Stimulated activated CD4-positive, alpha-beta T cell treated with anti-CD3 and anti-CD28 coated beads, Interleukin-1b, Interleukin-23, amount 100 ng/mL, for 1 hour (primary cell): Measurements from ENCODE around the gene ARAP1.

Experiments used
- DNase-seq, 2 donors: peaks; one replicate each; pipeline ENCODE4 v3.0.0-alpha.2; 2020; ENCODE audit warnings: low read depth in 2 of 2

Gene ARAP1

GRCh38 chr11:72685560-72686480 lies 66.4 kb downstream of the ARAP1 start:
- DNase-seq, result peak in 1 of 2 donors; percentile 6

- no peak for DNase-seq
Observed at GRCh38 chr11:72684236-72684912, 67.8 kb downstream of the ARAP1 start.

GRCh38 chr11:72683782-72684200 lies 68.4 kb downstream of the ARAP1 start:
- DNase-seq, result peak; percentile 27 to 58

GRCh38 chr11:72682858-72683243 lies 69.4 kb downstream of the ARAP1 start:
- DNase-seq, result no peak

GRCh38 chr11:72682238-72682857 lies 69.9 kb downstream of the ARAP1 start:
- DNase-seq, result no peak

- DNase-seq, result no peak
Observed at GRCh38 chr11:72681226-72682153, 70.7 kb downstream of the ARAP1 start.

- DNase-seq, result no peak
Observed at GRCh38 chr11:72680624-72681158, 71.5 kb downstream of the ARAP1 start.

GRCh38 chr11:72679869-72680268 lies 72.3 kb downstream of the ARAP1 start:
- no peak for DNase-seq

- DNase-seq, result no peak
Observed at GRCh38 chr11:72678524-72678923, 73.7 kb downstream of the ARAP1 start.

- peak; percentile 22 to 62 for DNase-seq
Observed at GRCh38 chr11:72676861-72677341, 75.3 kb downstream of the ARAP1 start.

GRCh38 chr11:72675221-72675620 lies 77.0 kb downstream of the ARAP1 start:
- no peak for DNase-seq

- no peak for DNase-seq
Observed at GRCh38 chr11:72673943-72674828, 78.0 kb downstream of the ARAP1 start, which contains the start of gene PDE2A. Gene PDE2A (minus strand): TSS chr11:72674422. CDS start chr11:72674207, 215 bp downstream.

GRCh38 chr11:72673284-72673942 lies 78.8 kb downstream of the ARAP1 start:
- DNase-seq, result no peak

GRCh38 chr11:72672597-72673238 lies 79.5 kb downstream of the ARAP1 start:
- no peak for DNase-seq

- DNase-seq, result no peak
Observed at GRCh38 chr11:72671152-72672099, 80.8 kb downstream of the ARAP1 start.

GRCh38 chr11:72670041-72670440 lies 82.2 kb downstream of the ARAP1 start:
- no peak for DNase-seq

- no peak for DNase-seq
Observed at GRCh38 chr11:72669527-72669926, 82.7 kb downstream of the ARAP1 start.
